Caco-2 (cell line): ENCODE measurements around the gene PAPPA. TPM values are rescaled to one million over a fixed set of nuclear protein-coding genes. Genes with fewer than 3 reads are reported as not detected.

Experiments used
- BruUV-seq: library from RNA; stranded (reverse); fragments of 400-500 nt; replicated peaks from 2 replicates; lab custom pipeline; 2021; lab: Mats Ljungman, UMichigan
- CTCF ChIA-PET: fragments of 300-600 bp; sonication (Branson Sonifier 250); formaldehyde crosslinking; loops from one replicate; lab custom pipeline; 2022; ENCODE audit warnings: antibody characterized with exemption; lab: Charles Lee
- POLR2A ChIA-PET: fragments of 300-600 bp; sonication (Branson Sonifier 250); formaldehyde crosslinking; loops from one replicate; lab custom pipeline; 2022; ENCODE audit warnings: antibody characterized with exemption; lab: Charles Lee
- DNase-seq, 2 experiments: peaks; one replicate each; pipeline versions ENCODE4 v3.0.0 to v3.0.0-alpha.2; 2020 to 2022
- H3K27me3 ChIP-seq: replicated peaks from 2 replicates; pipeline ENCODE4 v1.6.0; 2011; ENCODE audit warnings: low read length; ENCODE audit not compliant: control insufficient read depth, insufficient read depth
- H3K36me3 ChIP-seq: 2 replicates; pipeline ENCODE4 v1.5.1; 2011; ENCODE audit warnings: low read length; ENCODE audit not compliant: control insufficient read depth, insufficient read depth
- H3K4me1 ChIP-seq: fragments of 250-450 bp; sonication (Bioruptor Pico); 2 replicates; pipeline ENCODE4 v1.5.1; 2020; ENCODE audit warnings: mild to moderate bottlenecking
- H3K4me3 ChIP-seq: 2 replicates; pipeline ENCODE4 v1.5.1; 2011; ENCODE audit warnings: low read depth, mild to moderate bottlenecking, control low read depth, low read length
- H3K9me3 ChIP-seq: fragments of 250-450 bp; sonication (Bioruptor Pico); 2 replicates; pipeline ENCODE4 v1.5.1; 2020; ENCODE audit warnings: mild to moderate bottlenecking, moderate library complexity
- H3K27ac Mint-ChIP-seq: one replicate; pipeline ENCODE4 v1.8.0; 2022; ENCODE audit warnings: mixed read lengths; ENCODE audit not compliant: unreplicated experiment
- H3K27me3 Mint-ChIP-seq: one replicate; pipeline ENCODE4 v1.8.0; 2022; ENCODE audit warnings: mixed read lengths; ENCODE audit not compliant: insufficient read depth, unreplicated experiment
- H3K36me3 Mint-ChIP-seq: one replicate; pipeline ENCODE4 v1.8.0; 2022; ENCODE audit warnings: mild to moderate bottlenecking, mixed read lengths; ENCODE audit not compliant: insufficient read depth, unreplicated experiment
- H3K4me1 Mint-ChIP-seq: one replicate; pipeline ENCODE4 v1.8.0; 2022; ENCODE audit warnings: low read depth, mixed read lengths; ENCODE audit not compliant: unreplicated experiment
- H3K4me3 Mint-ChIP-seq: one replicate; pipeline ENCODE4 v1.8.0; 2022; ENCODE audit warnings: mild to moderate bottlenecking, moderate library complexity, mixed read lengths; ENCODE audit not compliant: unreplicated experiment
- H3K9me3 Mint-ChIP-seq: one replicate; pipeline ENCODE4 v1.8.0; 2022; ENCODE audit warnings: mixed read lengths; ENCODE audit not compliant: unreplicated experiment
- CTCF ChIP-seq, 2 experiments: fragments of 200-600 bp in 1 of 2; IDR thresholded peaks; 1 replicate in 1 of 2; 2 replicates in 1 of 2; pipeline versions ENCODE4 v1.5.1 to v1.8.0; 2011 to 2022; ENCODE audit warnings: antibody characterized with exemption in 1 of 2, control low read depth in 1 of 2, inconsistent platforms in 1 of 2, low read depth in 1 of 2, low read length in 1 of 2, mild to moderate bottlenecking in 1 of 2, moderate library complexity in 1 of 2; ENCODE audit not compliant: insufficient read depth in 1 of 2, severe bottlenecking in 1 of 2, unreplicated experiment in 1 of 2
- intact Hi-C: fragments of 100-400 bp; cut with micrococcal nuclease; formaldehyde crosslinking; loops from one replicate; pipeline ENCODE4 v1.10.0; 2022; ENCODE audit not compliant: unreplicated experiment
- total RNA-seq: library from RNA; stranded (reverse); gene quantifications from 2 replicates; pipeline ENCODE4 v1.2.3, GENCODE V29; 2022

PAPPA gene
- total RNA-seq, 1 experiment from 2014 or later: not detected

DNA sequence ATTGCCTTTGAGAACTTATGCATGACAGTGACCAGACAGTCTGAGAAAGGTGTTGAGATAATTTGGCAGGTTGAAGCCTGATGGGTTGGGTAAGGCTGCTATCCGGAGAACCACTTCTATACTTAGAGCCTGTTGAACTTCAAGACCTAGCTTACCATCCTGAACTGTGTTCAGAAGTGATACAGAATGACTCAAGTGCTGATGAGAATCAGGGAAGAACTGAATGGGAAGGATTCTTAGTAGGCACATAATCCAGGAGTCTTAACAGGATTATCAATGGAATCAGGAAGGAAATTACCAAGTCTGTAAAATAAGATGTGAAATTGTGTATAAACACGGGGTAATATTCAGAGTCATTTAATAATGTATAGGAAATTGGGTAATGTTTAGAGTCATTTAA, 9.0 kb upstream of the PAPPA start:
- Mint-ChIP-seq H3K4me1 (no peaks in the 10 kb centered on the region), H3K9me3 (no peaks in the 10 kb centered on the region), H3K4me3 (no peak overlapping the region), H3K27me3 (peaks cover 14% of the 10 kb centered on the region), H3K27ac (no peak overlapping the region), H3K36me3 (no peaks in the 10 kb centered on the region)
- Histone ChIP-seq H3K4me3 (no peak overlapping the region), H3K36me3 (no peaks in the 10 kb centered on the region), H3K27me3 (no peaks in the 10 kb centered on the region), H3K9me3 (peaks cover 3% of the 10 kb centered on the region; the same call in 1 of the 2 replicates), H3K4me1 (no peaks in the 10 kb centered on the region)
- BruUV-seq: no TSS peak
- DNase-seq: no peak
- ChIA-PET POLR2A (no interaction called here), CTCF (no interaction called here)
- intact Hi-C loops: no loop called here
- no peak for TF ChIP-seq CTCF (IDR thresholded peaks at IDR 0.05; ENCODE audit: insufficient read depth in 1 of 2, low read depth in 1 of 2, low read length in 1 of 2, severe bottlenecking in 1 of 2, unreplicated experiment in 1 of 2)

GRCh38 chr9:116145036-116145435, 8.6 kb upstream of the PAPPA start:
- no peaks in the 10 kb centered on the region for H3K36me3 ChIP-seq
- H3K27me3 Mint-ChIP-seq: peaks cover 12% of the 10 kb centered on the region
- H3K4me1 Mint-ChIP-seq: no peaks in the 10 kb centered on the region
- TF ChIP-seq CTCF (IDR thresholded peaks at IDR 0.05; ENCODE audit: insufficient read depth in 1 of 2, low read depth in 1 of 2, low read length in 1 of 2, severe bottlenecking in 1 of 2, unreplicated experiment in 1 of 2): no peak
- POLR2A ChIA-PET: no interaction called here
- CTCF ChIA-PET: no interaction called here
- H3K9me3 ChIP-seq: peaks cover 3% of the 10 kb centered on the region; the same call in 1 of the 2 replicates
- no TSS peak for BruUV-seq
- no peak overlapping the region for H3K4me3 ChIP-seq
- intact Hi-C loops: no loop called here
- H3K27ac Mint-ChIP-seq: no peak overlapping the region
- no peaks in the 10 kb centered on the region for H3K4me1 ChIP-seq
- no peaks in the 10 kb centered on the region for H3K9me3 Mint-ChIP-seq
- no peaks in the 10 kb centered on the region for H3K27me3 ChIP-seq
- no peak overlapping the region for H3K4me3 Mint-ChIP-seq
- H3K36me3 Mint-ChIP-seq: no peaks in the 10 kb centered on the region
- DNase-seq: no peak

GRCh38 chr9:116147821-116148220, 5.8 kb upstream of the PAPPA start:
- POLR2A ChIA-PET: no interaction called here
- H3K36me3 ChIP-seq: no peaks in the 10 kb centered on the region
- BruUV-seq: no TSS peak
- H3K36me3 Mint-ChIP-seq: no peaks in the 10 kb centered on the region
- no peak overlapping the region for H3K4me3 ChIP-seq
- no peak overlapping the region for H3K27ac Mint-ChIP-seq
- H3K9me3 Mint-ChIP-seq: no peaks in the 10 kb centered on the region
- CTCF ChIA-PET: no interaction called here
- H3K27me3 Mint-ChIP-seq: peaks cover 19% of the 10 kb centered on the region
- DNase-seq: no peak
- TF ChIP-seq CTCF (IDR thresholded peaks at IDR 0.05; ENCODE audit: insufficient read depth in 1 of 2, low read depth in 1 of 2, low read length in 1 of 2, severe bottlenecking in 1 of 2, unreplicated experiment in 1 of 2): no peak
- H3K4me1 ChIP-seq: no peaks in the 10 kb centered on the region
- H3K27me3 ChIP-seq: no peaks in the 10 kb centered on the region
- intact Hi-C loops: no loop called here
- peaks cover 3% of the 10 kb centered on the region; the same call in 1 of the 2 replicates for H3K9me3 ChIP-seq
- H3K4me1 Mint-ChIP-seq: no peaks in the 10 kb centered on the region
- no peak overlapping the region for H3K4me3 Mint-ChIP-seq
